GM12891 (cell line): ENCODE results near the gene RNF138.

Experiments
- DNase-seq: peaks from one replicate; pipeline ENCODE4 v3.0.0; 2011; ENCODE audit warnings: low spot score; ENCODE audit not compliant: insufficient read length
- FAIRE-seq: peaks from 2 replicates; lab custom pipeline; 2011; peaks lifted over from hg19 to GRCh38; lab: Jason Lieb, UNC
- PAX5 ChIP-seq: IDR thresholded peaks from 2 replicates; pipeline ENCODE4 v1.6.1; 2011; ENCODE audit warnings: low read length, moderate library complexity, mild to moderate bottlenecking; ENCODE audit not compliant: insufficient read depth, severe bottlenecking
- POLR2A ChIP-seq: IDR thresholded peaks from 2 replicates; pipeline ENCODE4 v1.6.1; 2011; ENCODE audit warnings: low read depth, low read length, control low read depth
- POLR2AphosphoS5 ChIP-seq: IDR thresholded peaks from 2 replicates; pipeline ENCODE4 v1.6.1; 2011; ENCODE audit warnings: low read depth, low read length, control low read depth
- POU2F2 ChIP-seq: IDR thresholded peaks from 2 replicates; pipeline ENCODE4 v1.6.1; 2011; ENCODE audit warnings: low read depth, mild to moderate bottlenecking, control low read depth, low read length, moderate library complexity
- SPI1 ChIP-seq: IDR thresholded peaks from 2 replicates; pipeline ENCODE4 v1.6.1; 2011; ENCODE audit warnings: low read depth, low read length, control low read depth
- TAF1 ChIP-seq: IDR thresholded peaks from 2 replicates; pipeline ENCODE4 v1.6.1; 2011; ENCODE audit warnings: low read depth, low read length, control low read depth

RNF138 gene

GRCh38 chr18:32095192-32095899 is 3.7 kb downstream of the RNF138 start:
- no peak for DNase-seq
- no peak for FAIRE-seq
- TF ChIP-seq SPI1 (no peak), TAF1 (no peak)

GRCh38 chr18:32095900-32096229 is 4.2 kb downstream of the RNF138 start:
- DNase-seq (no peak), FAIRE-seq (no peak)
- TF ChIP-seq POLR2A (no peak), PAX5 (no peak), SPI1 (no peak), TAF1 (no peak)

- TF ChIP-seq PAX5: no peak
- no peak for TF ChIP-seq TAF1
- no peak for TF ChIP-seq POU2F2
- TF ChIP-seq SPI1: no peak
- no peak for TF ChIP-seq POLR2A
- TF ChIP-seq POLR2AphosphoS5: no peak
- DNase-seq (no peak), FAIRE-seq (no peak)
These were observed 5.3 kb downstream of the RNF138 start for GRCh38 chr18:32096946-32097345.

GRCh38 chr18:32104516-32104915 is 12.8 kb downstream of the RNF138 start:
- TF ChIP-seq SPI1 (no peak), POU2F2 (no peak), PAX5 (no peak), TAF1 (no peak), POLR2AphosphoS5 (no peak), POLR2A (no peak)
- FAIRE-seq (no peak), DNase-seq (no peak)

- FAIRE-seq (no peak), DNase-seq (no peak)
- TF ChIP-seq POLR2AphosphoS5: no peak
- TF ChIP-seq POU2F2: no peak
- TF ChIP-seq TAF1: no peak
- no peak for TF ChIP-seq PAX5
- no peak for TF ChIP-seq SPI1
- TF ChIP-seq POLR2A: no peak
These were observed 18.3 kb downstream of the RNF138 start for GRCh38 chr18:32110005-32110404.

GRCh38 chr18:32111706-32112105 is 20.0 kb downstream of the RNF138 start:
- FAIRE-seq (peak; percentile 26), DNase-seq (no peak)
- TF ChIP-seq TAF1: no peak
- no peak for TF ChIP-seq POLR2A
- TF ChIP-seq PAX5: no peak
- no peak for TF ChIP-seq POU2F2
- no peak for TF ChIP-seq SPI1
- TF ChIP-seq POLR2AphosphoS5: no peak

- TF ChIP-seq POLR2AphosphoS5: no peak
- TF ChIP-seq TAF1: no peak
- TF ChIP-seq POU2F2: no peak
- DNase-seq (no peak), FAIRE-seq (no peak)
These were observed 21.2 kb downstream of the RNF138 start for GRCh38 chr18:32112826-32113225.

- FAIRE-seq: no peak
- TF ChIP-seq POU2F2: no peak
- TF ChIP-seq PAX5: no peak
- no peak for TF ChIP-seq SPI1
- TF ChIP-seq POLR2AphosphoS5: no peak
- no peak for TF ChIP-seq TAF1
- no peak for TF ChIP-seq POLR2A
These were observed 22.7 kb downstream of the RNF138 start for GRCh38 chr18:32114293-32114942.

GRCh38 chr18:32122039-32122438 is 30.4 kb downstream of the RNF138 start:
- DNase-seq: no peak
- no peak for FAIRE-seq
- TF ChIP-seq TAF1 (no peak), PAX5 (no peak), SPI1 (no peak), POLR2AphosphoS5 (no peak), POLR2A (no peak), POU2F2 (no peak)

More at GRCh38 chr18:32114293-32114942, 22.7 kb downstream of the RNF138 start:
- DNase-seq: no peak

GRCh38 chr18:32126538-32126937 is 34.9 kb downstream of the RNF138 start:
- TF ChIP-seq SPI1 (no peak), POLR2AphosphoS5 (no peak), PAX5 (no peak), POU2F2 (no peak), TAF1 (no peak), POLR2A (no peak)
- DNase-seq (no peak), FAIRE-seq (no peak)
